RWPE1 (cell line): Measurements from ENCODE around the gene MGA.

Source experiments
- CTCF ChIA-PET: fragments of 350-600 bp; sonication (Branson Sonifier 250); formaldehyde crosslinking; extraction: SDS; loops from one replicate; lab custom pipeline; 2021; lab: Yijun Ruan, JAX
- POLR2A ChIA-PET: fragments of 400-600 bp; formaldehyde crosslinking; extraction: SDS; loops from one replicate; lab custom pipeline; 2020; ENCODE audit warnings: antibody characterized with exemption; ENCODE audit not compliant: low non-redundant PET; lab: Yijun Ruan, JAX
- DNase-seq: peaks from one replicate; pipeline ENCODE4 v3.0.0; 2012; ENCODE audit warnings: low spot score
- H3K27ac ChIP-seq: fragments of 450-650 bp; 2 replicates; pipeline ENCODE4 v1.5.1; 2017
- TF ChIP-seq, protein P1 (sequence below): fragments of 450-650 bp; conservative IDR thresholded peaks from 2 replicates; pipeline ENCODE4 v1.5.1; 2017; ENCODE audit warnings: low read depth, mild to moderate bottlenecking

Gene MGA

GRCh38 chr15:41822471-41822870 is 162.3 kb downstream of the MGA start:
- TF ChIP-seq, protein P1, sequence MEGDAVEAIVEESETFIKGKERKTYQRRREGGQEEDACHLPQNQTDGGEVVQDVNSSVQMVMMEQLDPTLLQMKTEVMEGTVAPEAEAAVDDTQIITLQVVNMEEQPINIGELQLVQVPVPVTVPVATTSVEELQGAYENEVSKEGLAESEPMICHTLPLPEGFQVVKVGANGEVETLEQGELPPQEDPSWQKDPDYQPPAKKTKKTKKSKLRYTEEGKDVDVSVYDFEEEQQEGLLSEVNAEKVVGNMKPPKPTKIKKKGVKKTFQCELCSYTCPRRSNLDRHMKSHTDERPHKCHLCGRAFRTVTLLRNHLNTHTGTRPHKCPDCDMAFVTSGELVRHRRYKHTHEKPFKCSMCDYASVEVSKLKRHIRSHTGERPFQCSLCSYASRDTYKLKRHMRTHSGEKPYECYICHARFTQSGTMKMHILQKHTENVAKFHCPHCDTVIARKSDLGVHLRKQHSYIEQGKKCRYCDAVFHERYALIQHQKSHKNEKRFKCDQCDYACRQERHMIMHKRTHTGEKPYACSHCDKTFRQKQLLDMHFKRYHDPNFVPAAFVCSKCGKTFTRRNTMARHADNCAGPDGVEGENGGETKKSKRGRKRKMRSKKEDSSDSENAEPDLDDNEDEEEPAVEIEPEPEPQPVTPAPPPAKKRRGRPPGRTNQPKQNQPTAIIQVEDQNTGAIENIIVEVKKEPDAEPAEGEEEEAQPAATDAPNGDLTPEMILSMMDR = no peak
- no peak for DNase-seq
- ChIA-PET POLR2A (no interaction called here), CTCF (interaction anchor here (0.5 to 1.1 kb wide), 2 partner anchors 11 to 1110 kb away, joined by 3 to 6 read pairs; no protein-coding TSS in a partner anchor)
- peak overlapping the region; percentile 88 for H3K27ac ChIP-seq
